Measurements from ENCODE around the gene PRAMEF8. TPM values are rescaled to one million over a fixed set of nuclear protein-coding genes. Genes with fewer than 3 reads are reported as not detected.
"Not testable (repeated sequence)": the region's sequence is repeated elsewhere in the genome, so short reads cannot be mapped to it uniquely, and the experiment has no call there.

The PRAMEF8 gene
- total RNA-seq, 2 donors from 2014 or later = not detected

DNA sequence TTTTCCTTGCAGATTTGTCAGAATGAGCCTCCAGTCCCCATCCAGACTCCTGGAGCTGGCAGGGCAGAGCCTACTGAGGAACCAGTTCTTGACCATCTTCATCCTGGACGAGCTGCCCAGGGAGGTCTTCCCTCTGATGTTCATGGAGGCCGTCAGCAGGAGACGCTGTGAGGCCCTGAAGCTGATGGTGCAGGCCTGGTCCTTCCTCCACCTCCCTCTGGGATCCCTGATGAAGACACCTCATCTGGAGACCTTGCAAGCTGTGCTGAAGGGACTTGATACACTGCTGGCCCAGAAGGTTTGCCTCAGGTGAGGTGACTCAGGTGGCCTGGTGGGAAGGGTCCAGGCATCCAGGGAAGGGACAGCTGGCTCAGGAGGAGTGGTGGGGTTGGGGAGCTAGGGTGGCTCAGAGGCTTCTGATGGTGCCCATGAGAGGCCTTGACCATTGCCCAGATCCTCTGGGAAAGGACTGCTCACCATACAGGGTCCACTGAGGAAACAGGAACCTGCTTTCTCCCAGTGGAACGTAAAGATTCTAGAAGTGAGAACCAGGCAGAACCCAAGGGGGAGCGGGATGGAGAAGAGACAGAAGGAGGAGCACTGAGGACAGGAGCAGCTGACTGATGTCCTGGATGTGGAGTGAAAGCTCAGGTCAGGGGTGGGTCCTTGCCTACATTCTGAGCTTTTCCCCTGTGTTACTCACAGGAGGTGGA, 38.9 kb downstream of the PRAMEF8 start:
- not testable (repeated sequence) for H3K27ac ChIP-seq (ENCODE audit: low read depth, low read length); H3K27me3 Mint-ChIP-seq (ENCODE audit: insufficient read depth); H3K4me1 Mint-ChIP-seq; H3K27ac Mint-ChIP-seq; H3K4me1 ChIP-seq (ENCODE audit: control insufficient read depth, insufficient read depth, low read length); H3K36me3 ChIP-seq (ENCODE audit: control insufficient read depth, insufficient read depth, low read length); H3K9ac ChIP-seq (ENCODE audit: extremely low read depth, low read length, poor library complexity, severe bottlenecking); H3K4me3 ChIP-seq (ENCODE audit: low read length); DNase-seq; H3K27me3 ChIP-seq (ENCODE audit: control insufficient read depth, insufficient read depth, low read length, poor library complexity, severe bottlenecking); H3K36me3 Mint-ChIP-seq (ENCODE audit: low read depth); H3K4me3 Mint-ChIP-seq
- H3K9me3 Mint-ChIP-seq = peaks cover 62% of the 10 kb centered on the region
- peaks cover 31% of the 10 kb centered on the region for H3K9me3 ChIP-seq (ENCODE audit: control insufficient read depth, low read length)
- 61 to 63% methylated on average over 5 of the region's 5 CpGs for WGBS, 2 experiments (ENCODE audit: insufficient coverage in 1 of 2, insufficient read length in 1 of 2)

DNA sequence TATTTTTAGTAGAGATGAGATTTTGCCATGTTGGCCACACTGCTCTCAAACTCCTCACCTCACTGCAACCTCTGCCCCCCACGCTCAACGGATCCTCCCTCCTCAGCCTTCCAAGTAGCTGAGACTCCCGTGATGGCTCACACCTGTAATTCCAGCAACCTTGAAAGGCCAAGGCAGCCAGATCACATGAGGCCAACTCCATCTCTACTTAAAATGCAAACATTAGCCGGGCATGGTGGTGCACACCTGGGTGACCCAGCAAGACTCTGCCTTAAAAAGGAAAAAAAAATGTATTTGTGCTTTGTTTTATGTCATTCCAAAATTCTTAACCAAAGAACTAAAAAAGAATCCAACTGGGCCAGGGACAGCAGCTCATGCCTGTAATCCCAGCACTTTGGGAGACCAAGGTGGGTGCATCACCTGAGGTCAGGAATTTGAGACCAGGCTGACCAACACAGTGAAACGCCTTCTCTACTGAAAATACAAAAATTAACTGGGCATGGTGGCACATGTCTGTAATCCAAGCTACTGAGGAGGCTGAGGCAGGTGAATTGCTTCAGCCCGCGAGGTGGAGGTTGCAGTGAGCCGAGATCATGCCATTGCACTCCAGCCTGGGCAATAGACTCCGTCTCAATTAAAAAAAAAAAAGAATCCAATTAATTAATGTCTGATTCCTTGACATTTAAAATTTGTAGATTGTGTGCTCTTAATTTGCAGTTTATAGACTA, 41.2 kb downstream of the PRAMEF8 start:
- not testable (repeated sequence) for H3K36me3 Mint-ChIP-seq (ENCODE audit: low read depth); H3K4me3 ChIP-seq (ENCODE audit: low read length); H3K36me3 ChIP-seq (ENCODE audit: control insufficient read depth, insufficient read depth, low read length); H3K4me1 Mint-ChIP-seq; H3K27ac Mint-ChIP-seq; H3K4me1 ChIP-seq (ENCODE audit: control insufficient read depth, insufficient read depth, low read length); H3K9ac ChIP-seq (ENCODE audit: extremely low read depth, low read length, poor library complexity, severe bottlenecking); H3K27me3 Mint-ChIP-seq (ENCODE audit: insufficient read depth); H3K27ac ChIP-seq (ENCODE audit: low read depth, low read length); H3K27me3 ChIP-seq (ENCODE audit: control insufficient read depth, insufficient read depth, low read length, poor library complexity, severe bottlenecking); H3K4me3 Mint-ChIP-seq; DNase-seq
- peaks cover 84% of the 10 kb centered on the region for H3K9me3 Mint-ChIP-seq
- peaks cover 38% of the 10 kb centered on the region for H3K9me3 ChIP-seq (ENCODE audit: control insufficient read depth, low read length)
- WGBS, 2 experiments (ENCODE audit: insufficient coverage in 1 of 2, insufficient read length in 1 of 2) = 72 to 81% methylated on average over 6 to 8 of the region's 9 CpGs

DNA sequence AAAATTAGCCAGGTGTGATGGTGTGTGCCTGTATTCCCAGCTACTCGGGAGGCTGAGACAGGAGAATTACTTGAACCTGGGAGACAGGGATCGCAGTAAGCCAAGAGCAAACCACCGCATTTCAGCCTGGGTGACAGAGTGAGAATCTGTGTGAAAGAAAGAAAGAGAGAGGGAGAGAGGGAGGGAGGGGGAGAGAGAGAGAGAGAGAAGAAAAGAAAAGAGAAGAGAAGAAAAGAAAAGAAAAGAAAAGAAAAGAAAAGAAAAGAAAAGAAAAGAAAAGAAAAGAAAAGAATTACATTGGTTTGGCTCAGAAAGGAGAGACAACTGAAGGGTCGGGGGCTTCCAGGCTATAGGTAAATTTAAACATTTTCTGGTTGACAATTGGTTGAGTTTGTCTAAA, 45.3 kb downstream of the PRAMEF8 start:
- H3K4me3 ChIP-seq (ENCODE audit: low read length); H3K27me3 Mint-ChIP-seq (ENCODE audit: insufficient read depth); H3K4me1 ChIP-seq (ENCODE audit: control insufficient read depth, insufficient read depth, low read length); H3K9ac ChIP-seq (ENCODE audit: extremely low read depth, low read length, poor library complexity, severe bottlenecking); H3K27ac Mint-ChIP-seq; H3K36me3 Mint-ChIP-seq (ENCODE audit: low read depth); H3K4me1 Mint-ChIP-seq; H3K36me3 ChIP-seq (ENCODE audit: control insufficient read depth, insufficient read depth, low read length); H3K4me3 Mint-ChIP-seq; DNase-seq; H3K27ac ChIP-seq (ENCODE audit: low read depth, low read length); H3K27me3 ChIP-seq (ENCODE audit: control insufficient read depth, insufficient read depth, low read length, poor library complexity, severe bottlenecking): not testable (repeated sequence)
- peaks cover 89% of the 10 kb centered on the region for H3K9me3 Mint-ChIP-seq
- 87 to 89% methylated on average over 4 of the region's 4 CpGs for WGBS, 2 experiments (ENCODE audit: insufficient coverage in 1 of 2, insufficient read length in 1 of 2)
- peaks cover 17% of the 10 kb centered on the region for H3K9me3 ChIP-seq (ENCODE audit: control insufficient read depth, low read length)

DNA sequence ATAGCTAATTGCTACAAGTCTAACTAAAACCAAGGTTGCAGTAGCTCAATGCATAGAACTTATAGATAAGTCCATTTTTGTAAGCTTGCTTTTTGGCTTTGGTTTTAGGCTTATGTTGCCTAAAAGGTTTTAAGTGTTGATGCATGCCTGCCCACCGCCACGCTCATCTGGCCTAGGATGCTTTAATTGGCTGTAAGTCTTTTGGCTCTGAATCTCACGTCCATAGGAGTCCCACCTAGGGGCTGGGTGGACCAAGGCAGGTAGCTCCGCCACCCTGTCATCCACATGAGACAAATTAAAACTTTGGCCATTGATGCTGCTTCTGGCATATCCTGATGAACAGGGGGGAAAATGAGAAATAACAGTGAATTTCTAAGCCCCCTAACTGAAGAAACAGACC, 47.4 kb downstream of the PRAMEF8 start:
- not testable (repeated sequence) for H3K27ac ChIP-seq (ENCODE audit: low read depth, low read length); H3K4me3 Mint-ChIP-seq; H3K4me1 ChIP-seq (ENCODE audit: control insufficient read depth, insufficient read depth, low read length); H3K36me3 Mint-ChIP-seq (ENCODE audit: low read depth); DNase-seq; H3K27ac Mint-ChIP-seq; H3K27me3 Mint-ChIP-seq (ENCODE audit: insufficient read depth); H3K4me3 ChIP-seq (ENCODE audit: low read length); H3K36me3 ChIP-seq (ENCODE audit: control insufficient read depth, insufficient read depth, low read length); H3K4me1 Mint-ChIP-seq; H3K9ac ChIP-seq (ENCODE audit: extremely low read depth, low read length, poor library complexity, severe bottlenecking); H3K27me3 ChIP-seq (ENCODE audit: control insufficient read depth, insufficient read depth, low read length, poor library complexity, severe bottlenecking)
- WGBS, 2 experiments (ENCODE audit: insufficient coverage in 1 of 2, insufficient read length in 1 of 2) = 72% methylated on average over 4 of the region's 4 CpGs; no CpG with 5 or more reads in 1 of the 2 experiments
- H3K9me3 Mint-ChIP-seq = peaks cover 89% of the 10 kb centered on the region
- H3K9me3 ChIP-seq (ENCODE audit: control insufficient read depth, low read length) = peaks cover 28% of the 10 kb centered on the region

DNA sequence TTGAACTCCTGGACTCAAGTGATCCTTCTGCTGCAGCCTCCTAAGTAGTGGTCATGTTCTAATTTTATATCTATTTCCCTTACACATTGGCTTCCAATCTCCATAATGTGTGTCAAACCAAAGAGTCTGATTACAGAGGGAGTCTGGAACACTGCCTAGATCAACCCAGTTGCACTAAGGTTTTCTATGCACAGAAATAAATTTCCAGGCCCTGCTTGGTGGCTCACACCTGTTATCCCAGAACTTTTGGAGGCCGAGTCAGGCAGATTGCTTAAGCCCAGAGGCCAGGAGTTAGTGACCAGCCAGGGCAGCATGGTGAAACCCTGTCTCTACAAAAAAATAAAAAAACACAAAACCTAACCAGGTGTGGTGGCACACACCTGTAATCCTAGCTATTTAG, 50.9 kb downstream of the PRAMEF8 start:
- H3K4me1 Mint-ChIP-seq; H3K9ac ChIP-seq (ENCODE audit: extremely low read depth, low read length, poor library complexity, severe bottlenecking); H3K27ac Mint-ChIP-seq; H3K4me3 Mint-ChIP-seq; H3K27me3 ChIP-seq (ENCODE audit: control insufficient read depth, insufficient read depth, low read length, poor library complexity, severe bottlenecking); H3K4me1 ChIP-seq (ENCODE audit: control insufficient read depth, insufficient read depth, low read length); H3K27me3 Mint-ChIP-seq (ENCODE audit: insufficient read depth); H3K27ac ChIP-seq (ENCODE audit: low read depth, low read length); H3K36me3 Mint-ChIP-seq (ENCODE audit: low read depth); DNase-seq; H3K36me3 ChIP-seq (ENCODE audit: control insufficient read depth, insufficient read depth, low read length): not testable (repeated sequence)
- Histone ChIP-seq H3K4me3 (ENCODE audit: low read length) (peak overlapping the region; percentile 5), H3K9me3 (ENCODE audit: control insufficient read depth, low read length) (peaks cover 41% of the 10 kb centered on the region)
- H3K9me3 Mint-ChIP-seq = peaks cover 87% of the 10 kb centered on the region
- WGBS, 2 experiments (ENCODE audit: insufficient coverage in 1 of 2, insufficient read length in 1 of 2) = 44 to 59% methylated on average over 1 of the region's 1 CpG

DNA sequence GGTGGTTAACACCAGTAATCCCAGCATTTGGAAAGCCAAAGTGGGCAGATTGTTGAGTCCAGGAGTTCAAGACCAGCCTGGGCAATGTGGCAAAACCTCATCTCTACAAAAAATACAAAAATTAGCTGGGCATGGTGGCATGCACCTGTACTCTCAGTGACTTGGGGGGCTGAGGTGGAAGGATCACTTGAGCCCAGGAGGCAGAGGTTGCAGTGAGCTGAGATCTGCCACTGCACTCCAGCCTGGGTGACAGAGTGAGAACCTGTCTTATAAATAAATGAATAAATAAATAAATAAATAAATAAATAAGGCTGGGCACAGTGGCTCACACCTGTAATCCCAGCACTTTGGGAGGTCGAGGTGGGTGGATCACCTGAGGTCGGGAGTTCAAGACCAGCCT, 52.9 kb downstream of the PRAMEF8 start:
- not testable (repeated sequence) for H3K27me3 Mint-ChIP-seq (ENCODE audit: insufficient read depth); DNase-seq; H3K36me3 ChIP-seq (ENCODE audit: control insufficient read depth, insufficient read depth, low read length); H3K4me3 Mint-ChIP-seq; H3K27ac Mint-ChIP-seq; H3K27ac ChIP-seq (ENCODE audit: low read depth, low read length); H3K4me1 ChIP-seq (ENCODE audit: control insufficient read depth, insufficient read depth, low read length); H3K27me3 ChIP-seq (ENCODE audit: control insufficient read depth, insufficient read depth, low read length, poor library complexity, severe bottlenecking); H3K9ac ChIP-seq (ENCODE audit: extremely low read depth, low read length, poor library complexity, severe bottlenecking); H3K4me1 Mint-ChIP-seq; H3K36me3 Mint-ChIP-seq (ENCODE audit: low read depth); H3K4me3 ChIP-seq (ENCODE audit: low read length)
- peaks cover 59% of the 10 kb centered on the region for H3K9me3 ChIP-seq (ENCODE audit: control insufficient read depth, low read length)
- peaks cover 86% of the 10 kb centered on the region for H3K9me3 Mint-ChIP-seq
- 55% methylated on average over 2 of the region's 2 CpGs; no CpG with 5 or more reads in 1 of the 2 experiments for WGBS, 2 experiments (ENCODE audit: insufficient coverage in 1 of 2, insufficient read length in 1 of 2)
